ENCODE data around the gene RAB4B. TPM values are rescaled to one million over a fixed set of nuclear protein-coding genes. Genes with fewer than 3 reads are reported as not detected.

Gene RAB4B
- total RNA-seq, 1 donor from 2014 or later: 29.2 TPM

GRCh38 chr19:40736661-40737060, 41.4 kb upstream of the RAB4B start:
- no peaks in the 10 kb centered on the region for H3K4me1 Mint-ChIP-seq (ENCODE audit: unreplicated experiment)
- no peak for DNase-seq (ENCODE audit: low spot score)
- H3K9me3 Mint-ChIP-seq (ENCODE audit: unreplicated experiment): no peaks in the 10 kb centered on the region
- peaks cover 4% of the 10 kb centered on the region for H3K27me3 Mint-ChIP-seq (ENCODE audit: unreplicated experiment)
- H3K27ac Mint-ChIP-seq (ENCODE audit: unreplicated experiment): no peak overlapping the region
- peaks cover 38% of the 10 kb centered on the region for H3K36me3 Mint-ChIP-seq (ENCODE audit: low read depth, unreplicated experiment)
- TF ChIP-seq CTCF (IDR thresholded peaks at IDR 0.05; ENCODE audit: unreplicated experiment): no peak
- no peak overlapping the region for H3K4me3 Mint-ChIP-seq (ENCODE audit: unreplicated experiment)

DNA sequence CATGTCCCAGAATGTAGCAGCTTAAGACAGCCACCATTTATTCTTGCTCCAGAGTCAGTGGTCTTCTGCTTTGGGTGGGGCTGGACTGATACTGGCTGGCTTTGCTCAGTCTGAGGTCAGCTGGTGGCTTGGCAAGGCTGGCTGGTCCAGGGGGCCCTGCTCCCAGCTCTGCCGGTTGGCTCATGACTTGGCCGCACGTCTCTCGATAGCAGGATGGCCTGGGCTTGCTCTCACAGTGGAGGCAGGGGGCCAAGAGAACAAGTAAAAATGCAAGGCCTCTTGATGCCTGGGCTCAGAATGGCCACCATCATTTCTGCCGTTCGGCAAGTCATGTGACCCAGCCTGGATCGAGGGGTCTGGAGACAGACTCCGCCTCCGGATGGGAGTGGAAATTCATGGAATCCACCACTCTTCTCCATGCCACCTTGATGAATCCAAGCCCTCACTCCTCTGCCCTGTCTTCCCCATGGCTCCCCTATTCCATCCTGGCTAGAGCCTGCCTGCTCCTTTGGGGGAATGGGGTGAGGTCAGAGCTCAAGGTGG, 40.9 kb upstream of the RAB4B start:
- Mint-ChIP-seq H3K27ac (ENCODE audit: unreplicated experiment) (no peak overlapping the region), H3K4me3 (ENCODE audit: unreplicated experiment) (no peak overlapping the region), H3K4me1 (ENCODE audit: unreplicated experiment) (no peaks in the 10 kb centered on the region), H3K36me3 (ENCODE audit: low read depth, unreplicated experiment) (peaks cover 38% of the 10 kb centered on the region), H3K9me3 (ENCODE audit: unreplicated experiment) (no peaks in the 10 kb centered on the region), H3K27me3 (ENCODE audit: unreplicated experiment) (peaks cover 7% of the 10 kb centered on the region)
- DNase-seq (ENCODE audit: low spot score): no peak
- TF ChIP-seq CTCF (IDR thresholded peaks at IDR 0.05; ENCODE audit: unreplicated experiment): no peak

DNA sequence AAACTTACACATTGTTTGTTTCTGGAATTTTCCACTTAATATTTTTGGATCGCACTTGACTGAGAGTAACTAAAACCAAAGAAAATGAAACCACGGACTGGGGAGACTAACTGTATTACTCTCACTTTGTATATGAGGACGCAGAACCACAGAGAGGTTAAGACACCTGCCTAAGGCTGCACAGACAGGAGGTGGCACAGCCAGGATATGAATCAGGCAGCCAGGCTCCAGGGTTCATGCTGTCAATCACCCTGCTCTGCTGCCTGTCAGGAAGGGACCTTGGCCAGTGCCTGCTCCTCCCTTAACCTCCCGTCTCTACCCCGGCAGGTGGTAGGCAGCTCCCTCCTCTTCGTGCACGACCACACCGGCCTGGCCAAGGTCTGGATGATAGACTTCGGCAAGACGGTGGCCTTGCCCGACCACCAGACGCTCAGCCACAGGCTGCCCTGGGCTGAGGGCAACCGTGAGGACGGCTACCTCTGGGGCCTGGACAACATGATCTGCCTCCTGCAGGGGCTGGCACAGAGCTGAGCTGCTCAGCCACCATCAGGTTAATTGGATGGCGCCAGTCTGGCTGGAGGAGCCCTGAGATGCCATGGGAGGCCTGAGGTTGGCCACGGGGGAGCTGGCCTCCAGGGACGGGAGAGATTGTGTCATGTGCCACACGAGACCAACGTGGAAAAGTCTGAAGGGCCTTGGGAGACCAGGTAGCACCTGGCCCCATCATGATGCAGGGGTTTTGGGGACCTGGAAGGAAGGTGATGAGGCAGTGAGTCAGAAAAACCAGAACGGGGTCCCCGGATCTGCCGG, 38.8 kb upstream of the RAB4B start:
- Mint-ChIP-seq H3K4me1 (ENCODE audit: unreplicated experiment) (no peaks in the 10 kb centered on the region), H3K27ac (ENCODE audit: unreplicated experiment) (no peak overlapping the region), H3K4me3 (ENCODE audit: unreplicated experiment) (peak overlapping the region; percentile 47), H3K27me3 (ENCODE audit: unreplicated experiment) (peaks cover 7% of the 10 kb centered on the region), H3K36me3 (ENCODE audit: low read depth, unreplicated experiment) (peaks cover 22% of the 10 kb centered on the region), H3K9me3 (ENCODE audit: unreplicated experiment) (no peaks in the 10 kb centered on the region)
- no peak for DNase-seq (ENCODE audit: low spot score)
- TF ChIP-seq CTCF (IDR thresholded peaks at IDR 0.05; ENCODE audit: unreplicated experiment): no peak

DNA sequence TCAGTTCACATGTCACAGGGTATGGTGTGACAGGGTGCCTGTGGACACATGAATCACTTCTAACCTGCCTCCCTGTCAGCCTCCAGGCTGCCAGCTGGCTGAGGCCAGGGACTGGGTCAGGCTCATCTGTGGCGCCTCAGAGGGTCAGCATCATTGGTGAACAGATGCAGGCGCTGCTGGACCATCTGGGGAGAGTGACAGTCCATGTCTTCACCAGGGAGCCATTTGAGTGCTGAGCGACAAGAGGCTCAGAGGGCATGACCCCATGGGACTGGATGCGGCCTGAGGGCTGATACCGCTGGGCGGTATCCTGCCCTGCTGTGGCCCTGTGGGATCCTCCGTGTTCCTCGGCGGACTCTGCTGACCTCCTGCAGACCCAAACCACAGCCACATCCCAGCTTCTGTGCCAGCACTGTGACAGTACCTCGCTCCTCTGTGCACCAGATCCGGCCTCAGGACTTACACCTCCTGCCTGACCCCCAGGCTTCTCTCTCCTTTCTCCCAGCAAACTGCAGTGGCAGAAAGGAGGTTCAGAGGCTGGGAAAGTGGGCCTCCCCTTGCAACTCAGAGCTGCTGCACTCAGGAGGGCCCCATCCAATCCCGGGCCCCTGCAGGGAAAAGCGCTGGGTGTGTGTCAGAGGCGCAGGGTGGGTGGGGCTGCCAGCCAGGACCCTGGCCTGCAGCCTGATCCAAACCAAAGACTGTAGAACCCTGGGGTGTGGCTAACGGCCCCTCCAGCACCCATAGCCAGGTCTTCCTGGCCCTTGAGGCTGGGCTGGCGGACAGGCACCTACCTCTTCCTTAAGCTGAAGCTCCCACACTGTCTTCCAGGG, 38.0 kb upstream of the RAB4B start:
- H3K4me1 Mint-ChIP-seq (ENCODE audit: unreplicated experiment): no peaks in the 10 kb centered on the region
- peaks cover 7% of the 10 kb centered on the region for H3K27me3 Mint-ChIP-seq (ENCODE audit: unreplicated experiment)
- no peak for DNase-seq (ENCODE audit: low spot score)
- no peak overlapping the region for H3K4me3 Mint-ChIP-seq (ENCODE audit: unreplicated experiment)
- no peak overlapping the region for H3K27ac Mint-ChIP-seq (ENCODE audit: unreplicated experiment)
- TF ChIP-seq CTCF (IDR thresholded peaks at IDR 0.05; ENCODE audit: unreplicated experiment): no peak
- H3K9me3 Mint-ChIP-seq (ENCODE audit: unreplicated experiment): no peaks in the 10 kb centered on the region
- peaks cover 20% of the 10 kb centered on the region for H3K36me3 Mint-ChIP-seq (ENCODE audit: low read depth, unreplicated experiment)
